Gastrocnemius medialis (tissue), 4 donors: ENCODE data around the gene AIG1.

ENCODE experiments used
- POLR2A ChIP-seq, 2 donors: fragments of 450-650 bp; IDR thresholded peaks; one replicate each; pipeline ENCODE4 v1.6.1; 2017; ENCODE audit warnings: antibody characterized with exemption in 2 of 2, mild to moderate bottlenecking in 2 of 2, moderate library complexity in 2 of 2
- TF ChIP-seq, protein P1 (sequence below), 5 experiments: fragments of 450-650 bp in 3 of 5; fragments of 200-600 bp in 2 of 5; sonication (generic) in 2 of 5; IDR thresholded peaks in 4 of 5; conservative IDR thresholded peaks in 1 of 5; 1 replicate in 4 of 5; 2 replicates in 1 of 5; pipeline ENCODE4 v1.5.1; 2016 to 2019; ENCODE audit warnings: antibody characterized with exemption in 5 of 5, mild to moderate bottlenecking in 3 of 5, moderate library complexity in 3 of 5

DNA sequence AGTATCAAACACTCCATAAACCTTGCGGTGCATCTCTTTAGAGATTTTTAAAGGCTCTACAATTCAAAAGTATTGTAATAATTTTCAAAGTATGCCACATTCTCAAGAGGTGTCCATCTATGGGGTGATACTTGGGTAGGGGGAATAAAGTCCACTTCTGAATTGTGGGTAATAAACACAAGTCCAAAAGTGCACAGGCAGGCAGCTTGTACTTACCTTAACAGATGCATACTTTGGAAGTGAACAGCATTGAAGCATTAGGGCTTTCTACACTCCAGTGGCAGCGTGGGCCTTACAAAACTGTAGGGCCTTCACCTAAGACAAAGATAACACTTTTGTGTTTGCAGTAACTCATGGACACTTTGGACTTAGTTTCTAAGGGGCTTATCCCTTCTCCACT, 58.6 kb downstream of the AIG1 start:
- TF ChIP-seq, protein P1, sequence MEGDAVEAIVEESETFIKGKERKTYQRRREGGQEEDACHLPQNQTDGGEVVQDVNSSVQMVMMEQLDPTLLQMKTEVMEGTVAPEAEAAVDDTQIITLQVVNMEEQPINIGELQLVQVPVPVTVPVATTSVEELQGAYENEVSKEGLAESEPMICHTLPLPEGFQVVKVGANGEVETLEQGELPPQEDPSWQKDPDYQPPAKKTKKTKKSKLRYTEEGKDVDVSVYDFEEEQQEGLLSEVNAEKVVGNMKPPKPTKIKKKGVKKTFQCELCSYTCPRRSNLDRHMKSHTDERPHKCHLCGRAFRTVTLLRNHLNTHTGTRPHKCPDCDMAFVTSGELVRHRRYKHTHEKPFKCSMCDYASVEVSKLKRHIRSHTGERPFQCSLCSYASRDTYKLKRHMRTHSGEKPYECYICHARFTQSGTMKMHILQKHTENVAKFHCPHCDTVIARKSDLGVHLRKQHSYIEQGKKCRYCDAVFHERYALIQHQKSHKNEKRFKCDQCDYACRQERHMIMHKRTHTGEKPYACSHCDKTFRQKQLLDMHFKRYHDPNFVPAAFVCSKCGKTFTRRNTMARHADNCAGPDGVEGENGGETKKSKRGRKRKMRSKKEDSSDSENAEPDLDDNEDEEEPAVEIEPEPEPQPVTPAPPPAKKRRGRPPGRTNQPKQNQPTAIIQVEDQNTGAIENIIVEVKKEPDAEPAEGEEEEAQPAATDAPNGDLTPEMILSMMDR (IDR thresholded peaks at IDR 0.05 in 4 of 5, conservative IDR thresholded peaks at IDR 0.05 in 1 of 5), result no peak
- no peak for TF ChIP-seq POLR2A (IDR thresholded peaks at IDR 0.05)
